GM19463 (cell line): ENCODE measurements around the gene NFYB.
"Not testable (repeated sequence)": the region's sequence is repeated elsewhere in the genome, so short reads cannot be mapped to it uniquely, and the experiment has no call there.

ENCODE experiments used
- ATAC-seq: cut with Tn5 transposase; IDR thresholded peaks from one replicate; pipeline ENCODE4 v1.9.1; 2021; ENCODE audit warnings: mild to moderate bottlenecking, moderate library complexity; ENCODE audit not compliant: unreplicated experiment

Gene NFYB

GRCh38 chr12:104163028-104163427 lies 25.0 kb upstream of the NFYB start:
- not testable (repeated sequence) for ATAC-seq

- ATAC-seq, result no peak
Observed at GRCh38 chr12:104155711-104156555, 17.9 kb upstream of the NFYB start.

GRCh38 chr12:104154806-104155205 lies 16.8 kb upstream of the NFYB start:
- no peak for ATAC-seq

- no peak for ATAC-seq
Observed at GRCh38 chr12:104154286-104154685, 16.3 kb upstream of the NFYB start.

GRCh38 chr12:104152685-104153241 lies 14.8 kb upstream of the NFYB start:
- ATAC-seq, result no peak

- no peak for ATAC-seq
Observed at GRCh38 chr12:104150416-104150815, 12.4 kb upstream of the NFYB start.

- ATAC-seq, result no peak
Observed at GRCh38 chr12:104147346-104147745, 9.3 kb upstream of the NFYB start.

- no peak for ATAC-seq
Observed at GRCh38 chr12:104143918-104144317, 5.9 kb upstream of the NFYB start.

- no peak for ATAC-seq
Observed at GRCh38 chr12:104143002-104143401, 5.0 kb upstream of the NFYB start.

GRCh38 chr12:104142543-104142942 lies 4.5 kb upstream of the NFYB start:
- ATAC-seq, result no peak

GRCh38 chr12:104138797-104139152 lies 765 bp upstream of the NFYB start:
- ATAC-seq, result no peak

GRCh38 chr12:104137001-104137901 lies 759 bp downstream of the NFYB start:
- peak; percentile 29 for ATAC-seq

GRCh38 chr12:104136577-104136976 lies 1.4 kb downstream of the NFYB start:
- no peak for ATAC-seq

GRCh38 chr12:104134882-104135281 lies 3.1 kb downstream of the NFYB start:
- no peak for ATAC-seq

GRCh38 chr12:104133866-104134265 lies 4.1 kb downstream of the NFYB start:
- ATAC-seq, result no peak

- ATAC-seq, result no peak
Observed at GRCh38 chr12:104133321-104133720, 4.7 kb downstream of the NFYB start.

GRCh38 chr12:104132351-104132956 lies 5.6 kb downstream of the NFYB start:
- no peak for ATAC-seq

GRCh38 chr12:104131609-104132008 lies 6.4 kb downstream of the NFYB start:
- no peak for ATAC-seq

GRCh38 chr12:104130760-104131159 lies 7.2 kb downstream of the NFYB start:
- ATAC-seq, result no peak

GRCh38 chr12:104126548-104126947 lies 11.5 kb downstream of the NFYB start:
- no peak for ATAC-seq

GRCh38 chr12:104122298-104122697 lies 15.7 kb downstream of the NFYB start:
- no peak for ATAC-seq
